Activated T-helper 9 cell treated with anti-CD3 and anti-CD28 coated beads, Interleukin-2, amount 50 U/mL, for 16 hours (primary cell): ENCODE measurements around the gene FYCO1.
A peak's percentile ranks its signal among the peaks of the same experiment; 100 is the strongest.

Experiments
- DNase-seq: peaks from one replicate; pipeline ENCODE4 v3.0.0-alpha.2; 2020; ENCODE audit warnings: low read depth

FYCO1 gene

DNA sequence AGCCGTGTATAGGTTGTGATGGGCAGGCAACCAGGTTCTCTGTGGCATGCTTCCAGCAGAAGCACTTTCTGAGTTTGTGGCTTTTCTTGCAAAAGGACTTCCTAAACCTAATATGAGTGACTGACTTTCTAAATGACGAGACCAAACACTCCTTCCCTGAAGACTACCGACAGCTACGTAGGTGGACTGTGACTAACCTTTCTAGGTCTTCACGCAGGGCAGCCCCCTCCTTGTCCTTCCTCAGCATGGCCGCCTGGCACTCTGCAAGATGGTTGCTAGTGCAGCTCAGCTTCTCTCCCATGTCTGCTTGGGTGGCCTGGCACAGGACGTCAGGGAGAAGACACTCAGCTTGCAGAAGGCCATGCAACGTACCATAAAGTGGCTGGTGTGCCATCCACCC lies 31.5 kb downstream of the FYCO1 start:
- DNase-seq: peak; percentile 43

DNA sequence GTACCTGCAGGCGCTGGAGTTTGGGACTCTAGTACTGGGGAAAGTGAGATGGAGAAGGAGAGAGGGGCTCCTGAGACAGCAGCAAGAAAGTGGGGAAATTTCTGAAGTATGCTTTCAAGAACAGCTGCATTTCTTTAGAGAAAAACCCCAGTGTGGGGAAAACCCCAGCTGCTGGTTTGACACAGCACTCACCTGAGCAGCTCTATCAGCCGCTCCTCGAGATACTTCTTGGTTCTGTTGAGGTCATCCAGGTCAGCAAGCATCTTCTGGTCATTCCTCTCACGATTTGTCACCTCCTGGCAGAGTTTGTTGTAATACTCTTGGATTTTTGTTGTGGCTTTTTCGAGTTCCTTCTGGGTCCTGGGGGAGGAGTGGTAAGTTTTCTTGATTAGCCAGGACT lies 33.6 kb downstream of the FYCO1 start:
- no peak for DNase-seq

DNA sequence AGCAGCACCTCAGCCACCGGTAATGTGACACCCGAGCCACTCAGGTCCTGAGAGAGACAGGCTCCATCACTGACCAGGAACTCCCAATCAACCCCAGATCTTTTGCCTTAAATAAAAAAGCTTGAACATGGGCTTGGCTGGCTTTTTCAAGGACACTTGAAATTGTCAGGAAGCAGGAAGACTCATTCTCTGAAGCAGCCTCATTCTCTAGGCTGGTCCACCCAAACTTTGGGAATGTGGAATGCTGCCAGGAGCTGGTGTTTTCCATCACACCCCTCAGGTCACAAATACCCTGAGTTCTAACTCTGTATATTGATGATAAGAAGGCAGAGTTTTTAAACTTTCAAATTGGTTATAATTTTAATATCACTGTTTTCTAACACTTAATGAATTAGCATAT lies 35.3 kb downstream of the FYCO1 start:
- DNase-seq: no peak

DNA sequence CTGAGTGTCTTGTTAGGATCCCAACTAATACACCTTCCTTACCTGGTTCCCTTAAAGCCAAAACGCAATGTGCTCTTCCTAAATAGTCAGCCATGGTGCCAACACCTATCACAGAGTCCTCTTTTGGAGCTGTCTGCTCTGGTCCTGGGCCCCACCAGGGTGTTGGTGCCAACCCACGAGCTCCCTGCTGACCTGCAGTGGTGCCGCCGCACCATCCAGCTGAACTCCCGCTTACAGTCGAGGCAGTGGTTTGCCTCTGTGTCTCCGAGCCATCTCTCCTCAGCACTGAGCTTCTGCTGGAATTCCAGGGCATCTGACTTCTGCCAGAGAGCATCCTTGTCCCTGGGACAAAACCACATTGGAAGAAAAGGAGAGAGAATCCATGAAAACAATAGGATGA lies 36.4 kb downstream of the FYCO1 start:
- no peak for DNase-seq

DNA sequence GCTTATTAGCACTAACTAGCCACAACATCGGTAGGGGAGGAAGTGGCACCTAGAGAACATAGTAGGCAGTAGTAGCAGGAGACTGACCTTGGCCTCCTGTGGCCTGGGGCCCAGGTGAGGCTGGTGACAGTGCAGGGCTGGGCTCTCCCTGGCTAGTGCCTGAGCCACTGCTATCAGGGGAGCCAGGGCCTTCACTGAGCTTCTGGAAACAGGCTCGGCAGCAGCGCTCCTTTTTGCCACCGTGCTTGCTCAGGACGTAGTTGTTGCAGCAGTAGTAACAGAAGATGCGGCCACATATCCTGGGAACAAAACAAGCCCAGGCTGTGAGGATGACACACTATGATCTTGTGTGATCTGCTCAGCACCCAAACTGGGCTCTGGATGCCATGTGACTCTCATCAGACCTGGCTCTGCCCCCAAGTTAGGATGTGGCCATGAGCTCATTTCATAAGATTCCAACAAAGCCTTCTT lies 37.3 kb downstream of the FYCO1 start:
- no peak for DNase-seq

DNA sequence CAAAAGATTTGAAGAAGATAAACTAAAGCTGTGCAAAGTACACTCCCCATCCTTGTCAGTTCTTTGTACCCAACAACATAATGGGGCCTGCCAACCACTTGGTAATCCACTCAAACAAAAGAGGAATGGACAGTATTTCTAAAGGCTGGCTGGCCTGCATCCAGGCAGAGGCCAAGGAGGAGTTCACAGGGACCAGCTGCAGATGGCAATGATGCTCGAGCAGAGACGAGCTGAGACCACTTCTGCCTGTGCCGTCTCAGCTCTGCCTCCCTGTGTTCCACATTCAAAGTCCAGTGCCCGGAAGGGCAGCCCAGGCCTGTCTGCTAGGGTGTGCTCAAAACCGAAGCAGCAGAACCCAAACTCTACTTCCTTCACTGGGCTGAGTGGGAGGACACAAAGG lies 38.0 kb downstream of the FYCO1 start:
- DNase-seq: no peak

DNA sequence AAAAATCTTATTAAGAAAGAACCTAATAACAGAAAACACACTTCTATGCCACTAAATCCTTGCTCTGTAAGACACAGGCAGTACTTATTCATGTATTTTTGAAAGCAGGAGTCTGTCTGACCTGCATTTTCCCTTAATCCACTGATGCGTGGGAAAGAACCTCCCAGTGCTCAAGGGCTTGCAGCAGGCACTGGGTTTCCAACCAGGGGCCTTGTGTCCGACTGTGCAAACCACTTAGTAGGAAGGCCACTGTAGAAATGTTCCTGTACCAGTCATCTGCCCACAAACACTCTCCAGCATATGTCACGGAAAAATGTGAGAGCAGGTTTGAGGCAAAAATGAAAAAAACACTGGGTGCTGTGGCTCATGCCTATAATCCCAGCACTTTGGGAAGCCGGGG lies 39.9 kb downstream of the FYCO1 start:
- DNase-seq: no peak

DNA sequence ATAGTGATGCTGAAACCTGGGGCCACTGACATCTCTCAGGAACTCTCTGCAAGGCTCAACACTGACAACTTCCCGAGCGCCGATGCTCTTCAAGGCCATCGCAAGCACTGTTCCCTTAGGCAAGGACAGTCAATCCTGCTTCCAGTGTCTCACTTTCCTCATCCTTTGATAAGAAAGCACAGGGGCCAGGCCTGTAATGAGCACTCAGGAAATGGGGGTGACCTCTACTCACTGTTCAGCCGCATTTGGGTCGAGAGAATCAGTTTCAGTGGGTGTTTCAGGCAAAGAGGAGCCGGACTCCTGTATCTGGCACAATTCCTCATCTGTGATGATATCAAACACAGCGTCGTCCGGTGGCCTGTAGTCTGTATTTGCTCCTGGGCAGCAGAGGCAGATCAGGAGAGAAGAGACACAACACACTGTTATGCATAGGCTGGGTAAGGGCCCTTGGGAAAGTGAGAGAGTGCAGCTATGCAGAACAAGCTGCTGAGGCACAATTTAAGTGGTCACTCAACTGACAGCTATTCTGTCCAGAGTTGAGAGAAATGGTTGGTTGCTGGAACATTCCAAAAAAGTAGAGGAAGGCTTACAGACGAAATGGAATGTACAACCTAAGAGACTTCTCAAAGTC lies 40.5 kb downstream of the FYCO1 start:
- DNase-seq: no peak

DNA sequence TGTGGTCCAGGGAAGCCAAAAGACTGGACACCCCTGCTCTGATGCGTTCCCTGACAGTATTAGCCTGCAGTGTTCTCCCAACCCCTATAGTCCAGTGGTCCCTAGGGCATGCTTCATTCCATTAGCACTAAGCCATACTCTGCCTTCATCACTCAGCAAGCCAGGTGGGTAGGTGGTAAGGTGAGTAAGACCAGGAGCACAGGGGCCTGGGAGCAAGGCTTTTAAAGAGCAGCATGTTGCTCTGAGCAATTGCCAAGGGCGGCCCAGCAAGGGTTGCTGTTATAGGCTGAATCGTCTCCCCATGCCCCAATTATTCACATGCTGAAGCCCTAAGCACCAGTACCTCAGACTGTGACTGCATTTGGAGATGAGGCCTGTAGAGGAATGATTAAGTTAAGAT lies 41.3 kb downstream of the FYCO1 start:
- no peak for DNase-seq

DNA sequence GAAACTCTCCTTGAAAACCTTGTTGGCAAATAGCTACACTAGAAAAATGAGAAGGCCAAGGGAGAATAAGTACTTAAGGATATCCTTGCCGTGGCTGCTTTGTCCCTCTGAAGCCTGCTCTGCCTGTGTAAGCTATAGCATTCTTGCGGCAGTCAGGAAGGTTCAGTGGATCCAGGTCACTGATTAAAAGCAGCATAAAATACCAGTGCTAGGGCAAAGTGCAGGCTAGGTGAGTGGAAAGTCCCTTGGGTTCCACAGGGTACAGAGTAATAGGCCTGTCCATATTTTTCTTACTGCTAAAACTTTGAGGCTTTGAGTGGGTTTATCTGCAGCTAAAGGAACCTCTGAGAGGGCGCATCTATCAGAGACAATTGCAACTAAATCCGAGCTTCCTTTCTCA lies 42.1 kb downstream of the FYCO1 start:
- no peak for DNase-seq

DNA sequence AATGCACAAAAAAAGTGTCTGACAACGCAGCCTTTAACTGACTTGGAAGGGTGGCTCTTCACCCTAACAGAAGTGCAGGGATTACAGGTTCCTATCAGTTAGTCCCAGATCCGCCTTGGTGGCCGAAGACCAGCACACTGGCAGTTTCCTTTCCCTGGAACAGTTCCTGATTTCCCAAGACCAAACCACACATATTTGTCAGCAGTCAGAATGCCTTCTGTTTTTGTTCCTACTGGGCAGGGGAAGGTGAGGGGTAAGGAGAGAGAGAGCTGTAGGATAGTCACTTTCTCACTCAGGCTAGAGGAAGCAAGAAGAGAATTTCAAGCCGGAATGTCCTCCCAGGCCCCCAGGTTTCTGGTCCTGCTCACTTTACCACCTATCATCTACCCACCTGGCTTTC lies 43.2 kb downstream of the FYCO1 start:
- no peak for DNase-seq

DNA sequence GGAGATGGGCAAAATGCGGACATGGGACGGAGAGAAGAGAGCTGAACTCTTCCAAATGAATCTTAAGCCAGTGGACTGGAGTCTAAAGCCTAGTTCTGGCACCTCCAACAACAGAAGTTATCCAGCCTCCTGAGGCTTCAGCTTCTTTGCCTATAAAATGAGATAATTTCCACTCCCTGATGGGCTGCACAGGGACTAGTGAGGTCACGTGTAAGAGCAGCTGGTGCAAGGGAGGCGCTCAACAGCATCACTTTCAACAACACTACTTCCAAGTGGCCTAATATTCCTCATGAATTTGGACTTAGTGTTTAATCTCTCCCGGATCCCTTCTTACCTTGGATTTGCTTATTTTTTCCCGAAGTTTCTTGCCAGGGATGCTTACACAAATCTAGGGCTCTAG lies 43.7 kb downstream of the FYCO1 start:
- no peak for DNase-seq

DNA sequence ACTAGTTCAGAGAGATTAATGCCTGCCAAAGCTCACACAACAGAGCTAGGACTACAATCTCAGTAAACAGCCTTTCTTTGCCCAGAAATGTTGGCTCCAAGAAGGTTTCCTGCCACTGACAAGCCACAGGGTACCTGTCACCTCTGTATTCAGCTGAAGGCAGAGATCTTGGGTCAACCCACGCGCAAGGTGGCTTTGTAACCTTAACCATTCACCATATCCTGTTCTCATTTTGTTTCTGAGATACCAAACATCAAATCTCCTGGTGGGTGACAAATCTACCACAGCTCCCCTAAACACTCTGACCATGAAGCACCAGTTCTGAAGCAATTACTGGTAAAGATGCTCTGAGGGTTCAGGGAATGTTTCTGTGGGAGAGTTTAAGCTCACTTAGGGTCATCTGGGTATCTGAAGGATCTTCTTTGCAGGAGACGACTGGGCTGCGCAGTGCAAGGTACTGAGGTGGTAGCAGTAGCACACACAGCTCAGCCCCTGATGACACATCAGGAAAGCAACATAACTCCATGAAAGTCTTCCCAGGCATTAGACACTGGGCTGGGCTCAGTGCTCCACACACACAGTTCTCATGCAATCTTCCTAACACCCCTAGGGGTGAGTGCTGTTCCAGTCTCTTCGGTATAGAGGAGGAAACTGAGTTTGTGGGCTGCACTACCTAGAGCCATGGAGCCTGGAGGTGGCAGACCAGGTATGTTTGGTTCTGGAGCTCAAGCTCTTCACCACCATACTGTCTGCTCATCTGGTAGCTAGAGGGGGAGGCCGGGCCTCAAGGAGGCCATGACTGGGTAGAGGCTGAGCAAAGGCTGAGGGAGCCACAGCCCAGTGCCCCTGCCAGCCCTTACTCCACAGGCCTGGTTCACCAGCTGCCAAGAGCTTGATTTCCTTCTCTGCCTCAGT lies 44.7 kb downstream of the FYCO1 start:
- peak; percentile 32 for DNase-seq

DNA sequence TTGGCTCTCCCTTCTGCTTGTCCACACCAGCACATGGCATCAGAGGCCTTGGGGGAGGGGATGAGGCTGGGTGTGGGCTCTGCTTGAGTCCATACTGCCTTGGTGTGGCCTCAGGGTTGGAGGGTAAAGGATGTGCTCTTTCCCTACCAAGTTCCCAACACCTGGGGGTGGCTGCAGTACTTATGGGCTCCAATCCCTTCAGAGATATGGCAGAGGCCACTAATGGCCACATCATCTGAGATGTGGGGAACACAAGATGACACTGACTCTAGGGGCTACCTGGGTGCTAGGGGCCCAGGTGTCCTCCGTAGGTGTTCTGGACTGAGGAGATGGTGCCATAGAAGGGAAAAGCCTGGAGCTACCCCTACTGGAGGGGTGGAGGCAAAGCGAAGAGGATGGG lies 45.5 kb downstream of the FYCO1 start:
- no peak for DNase-seq

DNA sequence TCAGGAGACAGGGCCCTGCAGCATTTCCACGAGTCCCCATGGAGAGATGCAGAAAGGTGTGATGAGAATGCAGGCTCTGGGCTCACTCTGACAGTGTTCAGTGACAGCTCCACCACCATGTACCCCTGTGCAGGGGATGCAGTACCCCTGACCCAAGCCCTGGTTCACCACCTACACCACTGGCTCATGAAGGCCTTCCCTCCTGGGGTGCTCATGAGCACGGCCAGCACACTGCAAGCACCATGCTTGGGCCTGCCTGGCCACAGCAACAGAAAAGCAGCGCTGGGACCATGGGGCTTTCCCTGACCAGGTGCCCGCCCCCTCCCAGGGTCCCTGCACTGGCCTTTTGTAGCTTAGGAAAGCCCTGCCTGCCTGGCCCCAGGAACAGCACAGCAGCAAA lies 46.2 kb downstream of the FYCO1 start:
- DNase-seq: no peak

DNA sequence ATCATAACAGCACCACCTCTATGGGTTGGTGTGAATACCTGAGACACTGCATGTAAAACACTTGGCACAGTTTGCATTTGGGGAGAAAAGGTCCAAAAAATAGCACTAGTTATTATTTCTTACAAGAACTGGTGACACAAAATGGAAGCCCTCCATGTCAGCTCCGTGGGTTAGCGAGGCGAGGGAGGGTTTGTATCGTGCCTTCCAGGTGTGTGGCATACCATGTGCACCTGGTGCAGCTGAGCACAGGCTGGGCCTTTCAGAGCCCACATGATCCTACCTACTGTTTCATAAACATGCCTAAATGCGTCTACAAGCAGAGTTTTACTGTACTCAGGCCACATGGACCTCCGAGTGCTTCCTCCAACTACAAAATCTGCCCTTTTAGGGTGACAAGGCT lies 46.7 kb downstream of the FYCO1 start:
- no peak for DNase-seq

DNA sequence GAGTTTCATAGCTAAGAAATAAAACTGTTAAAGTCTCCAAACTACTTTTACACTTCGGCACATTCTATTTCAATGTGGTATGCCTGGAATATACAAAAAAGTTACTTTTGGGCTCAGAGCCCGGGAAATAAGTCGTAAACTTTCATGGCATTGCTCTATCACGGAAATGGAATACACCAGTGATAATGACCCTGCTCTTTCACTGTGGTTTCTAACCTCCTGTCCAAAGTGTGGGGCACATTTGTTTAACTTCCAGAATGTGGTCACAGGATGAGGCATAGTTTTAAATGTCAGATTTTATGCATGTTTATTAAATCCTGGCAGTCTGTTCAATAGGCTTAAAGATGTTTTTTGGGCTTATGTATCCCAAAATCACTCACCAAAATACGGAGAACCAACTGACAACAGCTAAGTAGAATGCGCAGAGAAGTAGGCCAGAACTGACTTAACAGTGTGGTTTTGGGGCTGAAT lies 47.3 kb downstream of the FYCO1 start:
- no peak for DNase-seq

DNA sequence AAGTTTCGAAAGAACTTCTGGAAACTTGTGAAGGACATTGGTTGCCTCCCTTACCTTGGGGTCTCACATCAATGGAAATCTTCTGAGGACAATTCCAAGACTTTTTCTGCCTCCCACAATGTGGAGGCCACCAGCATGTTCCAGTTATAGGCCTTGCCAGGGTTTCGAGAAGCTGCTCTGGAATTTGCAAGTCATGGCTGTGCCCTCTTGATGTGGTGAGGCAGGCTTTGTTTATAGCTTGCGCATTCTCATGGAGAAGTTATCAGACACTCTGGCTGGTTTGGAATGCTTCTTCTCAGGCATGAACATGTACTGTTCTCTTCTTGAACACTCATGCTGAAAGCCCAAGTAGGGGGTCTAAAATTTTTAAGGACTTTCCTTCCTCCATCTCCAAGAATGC lies 48.3 kb downstream of the FYCO1 start:
- DNase-seq: no peak

DNA sequence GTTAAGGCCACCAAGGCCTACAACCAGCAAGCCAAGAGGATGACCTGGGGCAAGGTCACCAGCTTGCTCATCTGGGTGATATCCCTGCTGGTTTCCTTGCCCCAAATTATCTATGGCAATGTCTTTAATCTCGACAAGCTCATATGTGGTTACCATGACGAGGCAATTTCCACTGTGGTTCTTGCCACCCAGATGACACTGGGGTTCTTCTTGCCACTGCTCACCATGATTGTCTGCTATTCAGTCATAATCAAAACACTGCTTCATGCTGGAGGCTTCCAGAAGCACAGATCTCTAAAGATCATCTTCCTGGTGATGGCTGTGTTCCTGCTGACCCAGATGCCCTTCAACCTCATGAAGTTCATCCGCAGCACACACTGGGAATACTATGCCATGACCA lies 48.7 kb downstream of the FYCO1 start:
- DNase-seq: no peak

DNA sequence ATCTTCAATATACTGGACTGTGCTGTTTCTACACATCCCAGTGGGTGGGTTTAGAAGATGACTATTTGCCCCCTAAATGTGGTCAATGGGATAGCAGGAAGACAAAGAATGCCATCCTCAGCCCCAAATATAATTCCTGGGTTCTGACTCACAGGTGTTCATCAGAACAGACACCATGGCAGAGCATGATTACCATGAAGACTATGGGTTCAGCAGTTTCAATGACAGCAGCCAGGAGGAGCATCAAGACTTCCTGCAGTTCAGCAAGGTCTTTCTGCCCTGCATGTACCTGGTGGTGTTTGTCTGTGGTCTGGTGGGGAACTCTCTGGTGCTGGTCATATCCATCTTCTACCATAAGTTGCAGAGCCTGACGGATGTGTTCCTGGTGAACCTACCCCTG lies 49.3 kb downstream of the FYCO1 start:
- no peak for DNase-seq

DNA sequence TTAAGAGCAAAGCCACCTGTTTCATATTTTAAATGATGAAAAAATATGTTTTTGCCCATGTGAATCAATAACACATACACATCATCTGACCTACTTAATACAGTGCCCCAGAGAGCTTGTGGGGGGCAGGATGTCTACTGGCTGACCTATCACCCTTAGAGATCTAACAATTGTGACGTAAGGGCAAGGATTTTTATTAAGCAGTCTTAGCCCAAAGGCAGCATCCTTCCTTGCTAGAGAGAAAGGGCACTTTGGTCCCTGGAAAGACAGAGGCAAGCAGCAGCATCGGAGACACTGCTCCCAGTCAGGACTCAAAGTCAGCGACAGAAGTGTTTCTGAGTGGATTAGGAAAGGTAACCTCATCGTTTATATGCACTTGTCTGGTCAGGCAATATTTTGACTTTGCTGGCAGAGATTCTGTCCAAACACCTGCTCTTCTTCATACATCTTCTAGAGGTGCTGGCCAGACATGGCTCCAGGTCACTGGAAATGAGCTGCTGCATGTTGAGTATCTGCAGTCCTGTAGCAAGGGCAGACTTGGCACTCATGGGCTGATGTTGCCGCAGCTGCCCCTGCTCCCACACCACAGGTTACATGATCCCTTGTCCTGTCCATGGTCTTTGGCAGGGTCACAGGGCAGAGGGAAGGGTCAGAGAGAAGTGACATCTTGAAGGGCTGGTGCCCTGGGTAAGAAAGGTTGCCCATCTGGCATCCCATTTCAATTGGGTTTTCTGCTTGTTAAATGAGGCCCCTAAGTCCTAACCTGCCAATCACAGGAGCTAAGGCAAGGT lies 50.6 kb downstream of the FYCO1 start:
- no peak for DNase-seq

DNA sequence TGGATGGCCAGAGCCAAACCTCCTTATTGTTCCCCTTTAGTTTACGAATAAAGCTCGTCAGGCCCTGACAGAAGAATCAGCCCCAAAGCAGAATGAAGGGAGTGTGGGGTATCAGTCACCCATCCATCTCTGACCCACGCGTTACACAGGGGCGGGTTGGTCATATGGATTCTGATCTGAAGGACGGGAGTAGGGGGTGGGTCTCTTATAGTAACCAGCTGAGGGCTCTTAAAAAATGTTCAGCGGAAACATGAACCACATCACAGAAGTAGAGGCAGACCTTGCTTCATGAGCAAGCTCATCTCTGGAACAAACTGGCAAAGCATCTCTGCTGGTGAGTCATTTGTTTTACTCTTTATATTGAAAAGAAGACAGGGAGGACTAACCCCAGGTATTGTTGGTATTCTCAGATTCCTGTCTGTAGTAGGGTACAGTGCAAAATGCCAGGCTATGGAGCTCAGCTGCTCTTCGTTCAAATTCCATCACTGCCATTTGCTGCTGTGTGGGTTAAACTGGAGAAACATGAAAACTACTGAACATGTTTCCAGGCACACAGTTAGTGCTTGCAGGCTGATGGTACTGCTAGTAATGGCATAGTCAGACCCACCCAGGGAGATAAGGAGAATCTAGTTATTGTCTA lies 52.3 kb downstream of the FYCO1 start, which contains the start of gene CXCR6:
CXCR6 (plus strand) TSS at position 258 of the 640 bp plus-strand sequence. CDS start 3,018 bp downstream, outside the sequence.
- DNase-seq: peak; percentile 25
